HG02981 (cell line): ENCODE measurements around the gene HIVEP3.

Experiments used
- ATAC-seq: cut with Tn5 transposase; IDR thresholded peaks from one replicate; pipeline ENCODE4 v1.9.1; 2021; ENCODE audit warnings: mild to moderate bottlenecking, moderate library complexity; ENCODE audit not compliant: unreplicated experiment

HIVEP3 gene

DNA sequence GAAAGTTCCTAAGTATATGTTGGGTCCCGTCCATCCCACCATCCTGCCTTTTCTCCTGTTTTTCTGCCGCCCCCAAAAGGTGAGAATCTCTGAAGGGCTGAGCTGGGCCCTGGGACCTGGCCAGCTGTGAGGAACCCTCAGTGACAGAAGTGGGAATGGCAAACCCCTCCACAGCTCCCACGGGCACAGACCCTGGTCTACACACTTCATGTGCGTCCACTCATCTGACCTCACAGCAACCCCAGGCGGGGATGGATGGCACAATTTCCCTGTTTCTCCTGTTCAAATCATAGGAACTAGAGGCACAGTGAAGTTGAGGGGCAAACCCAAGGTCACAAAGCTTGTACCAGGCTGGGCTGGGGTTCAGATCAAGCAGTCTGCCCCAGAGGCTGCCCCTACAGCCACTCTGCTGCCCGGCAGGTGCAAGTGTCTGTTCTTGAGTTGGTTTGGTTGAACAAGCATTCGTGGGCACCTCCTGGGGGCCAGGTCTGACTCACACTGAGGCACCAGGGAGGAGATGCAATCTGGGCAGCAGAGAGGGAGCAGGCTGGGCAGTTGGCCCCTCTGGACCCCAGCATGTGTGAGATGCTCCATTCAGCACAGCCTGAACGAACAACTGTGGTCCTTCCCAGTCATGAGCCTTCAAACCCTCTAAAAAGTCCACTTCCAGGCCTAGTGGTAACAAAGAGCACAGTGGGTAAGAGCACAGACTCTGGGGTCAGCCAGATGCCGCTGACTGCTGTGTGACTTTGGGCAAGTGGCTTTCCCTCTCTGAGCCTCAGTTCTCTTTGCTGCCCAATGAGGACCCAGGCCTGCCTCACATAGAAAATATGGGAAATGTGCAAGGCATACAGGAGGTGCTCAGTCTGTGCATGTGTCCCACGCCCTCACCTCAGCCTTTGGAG, 438.3 kb downstream of the HIVEP3 start:
- no peak for ATAC-seq

DNA sequence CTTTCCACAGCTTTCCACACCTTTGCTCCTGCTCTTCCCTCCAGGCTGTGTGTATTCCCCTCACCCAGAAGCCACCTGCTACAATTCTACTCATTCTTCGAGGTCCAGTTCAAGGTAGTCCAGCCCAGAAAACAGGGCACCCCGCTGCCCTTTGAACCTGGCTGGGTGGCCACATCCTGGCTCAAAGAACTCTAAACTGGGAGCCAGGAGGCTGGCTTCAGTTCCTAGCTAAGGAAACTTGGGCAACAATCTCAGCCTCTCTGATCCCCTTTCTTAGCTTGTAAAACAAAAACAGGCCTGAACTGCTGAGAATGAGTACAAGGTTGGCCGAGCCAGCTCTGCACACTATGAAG, 438.9 kb downstream of the HIVEP3 start:
- no peak for ATAC-seq

DNA sequence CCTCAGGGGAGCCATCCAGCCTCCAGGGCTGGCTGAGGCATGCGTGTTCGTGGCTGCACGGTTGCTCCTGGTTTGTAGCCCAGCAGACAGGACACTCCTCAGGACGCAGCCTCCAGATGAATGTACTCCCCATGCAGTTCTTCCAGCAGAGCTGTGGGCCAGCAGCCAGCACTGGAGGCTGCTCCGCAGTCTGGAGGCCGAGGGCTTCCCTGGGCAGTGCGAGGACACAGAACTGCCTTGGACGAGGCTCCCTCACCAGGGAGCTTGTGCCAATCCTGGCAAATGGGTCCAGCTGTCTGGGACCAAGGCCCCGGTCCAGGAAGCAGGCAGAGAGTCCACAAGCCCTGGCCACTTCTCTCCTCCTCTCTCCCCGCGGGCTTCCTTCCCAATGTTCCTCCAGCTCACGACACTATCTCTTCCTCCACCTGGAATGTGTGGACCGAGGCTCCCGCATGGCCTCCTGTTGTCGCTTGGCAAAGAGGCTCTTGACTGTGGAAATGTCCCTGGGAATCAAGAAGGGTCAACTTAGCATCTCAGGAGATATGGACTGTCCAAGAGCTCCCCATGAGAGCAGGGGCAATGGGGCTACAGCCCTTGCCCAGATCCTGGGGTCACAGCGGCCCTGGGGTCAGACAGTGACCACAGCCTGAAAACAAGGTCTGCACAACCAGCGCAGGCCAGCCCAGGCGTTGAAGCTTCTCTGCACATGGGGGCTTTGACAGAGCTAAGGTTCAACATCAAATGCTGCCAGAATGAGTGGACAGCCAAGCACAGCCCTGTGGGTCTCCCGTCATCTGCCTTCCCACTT, 439.5 kb downstream of the HIVEP3 start:
- ATAC-seq: no peak

DNA sequence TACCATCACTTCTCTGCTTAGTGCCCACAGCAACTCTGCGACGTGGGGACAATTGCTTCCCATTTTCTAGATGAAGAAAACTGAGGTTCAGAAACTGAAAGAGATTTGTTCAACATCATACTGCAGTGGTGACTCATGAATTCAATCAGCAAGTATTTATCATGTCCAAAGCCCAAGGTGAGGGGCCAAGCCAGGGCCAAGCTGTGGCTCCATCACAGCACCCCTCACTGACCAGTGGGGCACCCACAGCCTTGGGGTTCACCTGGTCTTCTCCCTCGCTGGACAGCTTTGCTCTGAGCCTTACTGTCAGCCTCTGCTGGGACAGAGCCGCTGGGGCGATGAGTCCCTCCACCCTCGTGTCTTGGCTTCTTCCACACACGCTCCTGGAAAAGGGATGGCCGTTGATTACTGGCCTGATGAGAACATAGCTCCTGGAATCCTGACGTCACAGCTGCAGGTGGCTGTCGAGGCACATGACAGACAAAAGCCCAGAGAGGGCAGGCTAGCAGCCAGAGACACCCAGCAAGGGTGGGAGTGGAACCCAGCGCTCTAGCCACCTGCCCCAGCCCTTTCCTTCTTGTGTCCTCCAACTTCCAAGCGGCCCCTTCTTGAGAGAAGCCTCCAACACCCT, 440.5 kb downstream of the HIVEP3 start:
- no peak for ATAC-seq

DNA sequence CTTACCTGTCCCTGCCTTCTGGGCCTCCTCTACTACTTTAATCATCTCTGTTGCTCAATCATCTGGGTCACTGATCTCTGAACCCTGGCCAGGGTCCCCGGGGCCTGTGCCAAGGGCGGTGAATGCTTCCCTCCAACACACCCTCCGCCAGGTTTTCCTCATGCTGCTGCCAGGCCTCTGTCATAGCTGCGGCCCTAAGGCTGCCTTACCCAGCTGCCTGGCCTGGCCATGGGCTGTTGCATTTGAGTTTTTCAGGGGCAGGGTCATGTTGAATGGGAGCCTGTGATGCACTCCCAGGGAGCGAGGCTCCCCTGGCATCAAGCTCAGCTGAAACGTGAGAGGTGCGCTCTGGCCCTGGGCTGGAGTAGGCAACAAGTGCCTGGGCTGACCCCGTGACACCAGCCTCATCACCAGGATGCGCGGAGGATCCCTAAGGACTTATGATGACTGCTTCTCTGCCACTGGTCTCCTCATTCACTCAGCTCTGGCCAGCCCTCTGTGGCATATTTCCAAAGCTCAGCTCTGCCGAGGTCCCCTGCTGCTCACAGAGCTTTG, 441.8 kb downstream of the HIVEP3 start:
- ATAC-seq: no peak

DNA sequence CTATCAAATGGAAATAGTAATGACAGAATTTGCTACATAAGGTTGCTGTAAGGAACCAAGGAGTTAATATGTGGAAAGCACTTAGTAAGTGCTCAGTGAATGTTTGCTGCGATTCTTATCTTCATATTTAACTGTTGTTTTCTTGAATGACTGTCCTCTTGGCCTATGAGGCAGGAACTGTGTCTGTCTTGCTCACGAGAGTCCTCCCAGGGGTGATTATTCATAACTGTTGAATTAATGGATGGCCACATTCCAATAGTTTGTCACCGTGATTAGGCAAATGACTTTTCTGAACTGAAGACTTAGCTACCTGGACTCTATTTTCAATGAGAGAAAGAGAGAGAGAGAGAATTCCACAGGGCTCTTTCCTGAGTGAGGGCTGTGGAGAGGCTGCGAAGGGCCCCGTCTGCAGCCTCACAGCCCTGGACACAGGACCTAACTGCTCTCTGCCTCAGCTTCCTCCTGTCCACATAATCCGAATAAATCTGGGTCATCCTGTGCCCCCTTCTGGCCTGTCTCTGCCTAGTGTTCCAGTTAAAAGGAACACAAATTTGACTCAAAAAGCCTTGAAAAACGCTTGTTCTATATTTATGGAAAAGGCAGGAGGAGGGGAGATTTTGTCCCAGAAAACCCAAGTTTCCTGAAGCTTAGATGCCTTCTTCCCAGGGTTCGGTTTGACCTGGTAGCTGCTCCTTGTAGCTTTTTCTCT, 442.7 kb downstream of the HIVEP3 start:
- ATAC-seq: no peak

DNA sequence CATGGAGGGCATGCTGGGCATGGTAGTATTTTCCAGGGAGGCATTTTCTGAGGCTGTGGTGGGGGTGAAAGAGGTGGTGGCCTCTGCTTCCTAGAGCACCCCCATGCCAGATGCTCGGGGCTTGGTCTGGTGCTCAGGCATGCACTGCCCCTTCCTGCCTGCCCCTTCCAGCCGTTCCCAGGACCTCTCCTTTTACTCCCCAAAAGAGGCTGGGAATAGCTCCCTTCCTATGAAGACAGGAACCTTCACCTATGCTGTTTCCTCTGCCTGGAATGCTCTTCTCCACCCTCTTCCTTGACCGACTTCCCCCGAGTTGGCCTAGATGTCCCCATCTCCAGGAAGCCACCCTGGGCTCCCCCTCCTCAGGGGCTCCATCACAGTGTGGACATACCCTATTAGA, 443.4 kb downstream of the HIVEP3 start:
- ATAC-seq: no peak

DNA sequence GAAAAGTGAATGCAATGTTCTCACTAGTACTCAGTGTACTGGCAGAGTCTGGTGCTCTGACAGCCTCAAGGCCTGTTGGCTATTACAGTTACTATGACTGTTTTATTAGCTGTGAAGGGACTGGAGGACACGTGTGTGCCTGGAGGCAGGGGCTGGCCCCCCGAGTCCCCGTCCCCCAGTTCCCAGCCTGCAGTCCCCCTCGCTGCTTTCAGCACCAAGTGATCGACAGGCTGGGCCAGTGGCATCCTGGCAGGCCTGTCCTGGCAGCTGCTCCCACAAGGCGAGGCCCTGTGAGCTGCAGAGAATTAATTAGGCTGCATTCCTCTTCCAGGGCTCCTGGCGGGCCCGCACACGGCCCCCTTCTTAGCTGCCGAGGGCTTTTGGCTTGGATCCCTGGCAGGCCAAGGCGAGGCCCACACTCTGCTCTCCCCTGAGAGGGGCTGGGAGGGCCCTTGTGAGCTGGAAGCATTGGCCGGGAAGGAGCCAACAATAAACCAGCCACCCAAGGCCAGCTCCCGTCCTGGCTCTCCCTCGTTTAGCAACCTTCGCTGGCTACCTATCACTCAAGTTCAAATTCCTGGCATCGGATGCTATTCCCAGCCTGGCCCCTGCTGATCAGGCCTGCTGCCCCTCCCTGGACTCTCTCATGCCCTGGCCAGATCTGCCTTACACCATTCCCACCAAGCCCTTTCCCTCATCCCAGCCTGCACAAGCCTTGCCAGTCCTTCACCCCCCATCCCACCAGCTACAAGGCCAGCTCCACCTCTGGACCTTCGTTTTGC, 444.0 kb downstream of the HIVEP3 start:
- ATAC-seq: no peak

DNA sequence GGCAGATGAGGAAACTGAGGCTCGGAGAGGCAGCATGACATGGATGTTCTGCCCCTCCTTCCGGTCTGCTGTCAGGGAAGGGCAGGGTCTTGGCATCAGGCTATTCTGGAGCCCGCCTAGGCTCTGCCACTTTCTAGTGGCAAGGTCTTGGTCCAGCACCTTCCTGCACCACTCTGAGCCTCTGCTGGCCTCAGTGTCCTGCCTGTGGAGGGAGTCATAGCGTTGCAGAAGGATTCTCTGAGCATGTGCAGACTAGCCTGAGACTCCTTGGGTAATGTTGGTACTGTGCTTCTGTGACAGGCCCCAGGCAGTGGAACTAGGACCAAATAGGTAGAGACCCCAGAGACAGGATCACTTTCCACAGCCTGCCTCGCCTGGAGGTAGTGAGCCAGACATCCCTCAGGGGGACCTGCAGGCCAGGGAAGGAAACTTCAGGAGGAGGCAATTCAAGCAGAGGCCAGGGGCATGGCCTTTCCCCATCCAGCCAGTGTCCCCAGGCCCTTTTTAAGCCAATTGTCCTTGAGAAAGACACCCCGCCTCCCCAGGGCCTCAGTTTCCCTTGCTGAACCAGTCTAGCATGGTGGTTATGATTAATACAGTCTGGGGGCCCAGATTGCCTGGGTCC, 444.9 kb downstream of the HIVEP3 start:
- ATAC-seq: no peak

DNA sequence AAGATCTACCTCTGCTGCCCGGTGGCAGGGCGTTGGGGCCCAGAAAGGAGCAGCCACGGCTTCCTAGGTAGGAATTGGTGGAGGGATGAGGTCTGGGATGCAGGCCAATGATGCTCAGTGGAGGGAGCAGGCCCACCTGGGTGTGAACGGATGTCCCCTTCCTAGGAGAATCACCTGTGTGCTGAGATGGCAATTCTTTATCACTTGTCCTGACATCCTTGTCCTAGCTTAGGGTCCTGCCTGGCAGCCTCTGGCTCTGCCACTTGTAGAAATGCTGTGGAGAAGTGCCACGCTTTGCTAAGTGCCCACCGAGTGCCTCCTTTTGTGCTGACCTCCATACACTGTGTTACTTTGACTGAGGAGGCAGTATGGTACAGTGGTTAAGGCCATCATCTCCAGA, 447.1 kb downstream of the HIVEP3 start:
- no peak for ATAC-seq

DNA sequence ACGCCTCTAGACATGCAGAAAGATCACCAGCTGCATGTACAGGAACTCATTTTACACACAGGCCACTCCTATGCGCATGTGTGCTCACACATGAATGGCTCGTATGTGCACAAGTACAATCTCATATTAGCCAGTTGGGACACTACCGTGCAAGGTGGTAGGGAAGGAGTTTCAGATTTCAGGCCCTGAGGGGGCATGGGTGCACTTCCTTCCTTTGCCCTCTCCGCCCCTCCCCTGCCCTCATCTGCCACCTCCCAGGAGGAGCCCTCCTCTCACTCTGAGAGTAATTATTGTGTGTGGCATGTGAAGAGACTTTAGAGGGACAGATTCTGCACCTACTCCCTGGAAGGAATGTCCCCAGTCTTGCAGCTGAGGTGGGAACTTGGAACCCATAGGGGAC, 449.0 kb downstream of the HIVEP3 start:
- ATAC-seq: no peak

DNA sequence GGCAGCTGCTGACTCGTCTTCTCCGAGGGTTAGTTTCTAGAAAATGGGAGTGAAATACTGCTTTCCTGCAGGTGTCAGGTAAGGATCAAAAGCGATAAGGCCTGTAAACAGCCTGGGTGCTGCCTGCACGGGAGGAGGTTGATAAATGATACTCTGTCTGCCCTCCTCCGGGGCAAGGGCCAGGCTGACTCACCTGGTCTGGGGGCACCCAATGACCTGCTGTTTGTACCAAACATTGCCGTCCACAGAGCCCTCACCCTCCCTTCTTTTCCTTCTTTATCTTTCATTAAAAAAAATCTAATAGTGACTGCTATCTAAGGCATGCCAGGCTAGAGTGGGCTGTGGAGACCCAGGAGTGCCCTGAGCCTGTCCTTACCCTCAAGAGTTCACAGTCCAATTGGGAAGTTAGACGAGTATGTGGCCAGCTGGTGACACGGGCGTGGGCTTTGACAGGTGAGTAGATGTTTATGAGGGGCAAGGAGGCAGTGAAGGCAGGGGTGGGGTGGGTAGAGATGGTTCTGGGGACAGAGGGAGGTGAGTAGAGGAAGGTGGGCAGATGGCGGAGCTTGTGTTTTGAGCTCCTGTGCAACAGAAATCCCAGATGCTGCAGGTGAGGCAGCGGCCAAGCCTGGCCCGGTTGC, 450.5 kb downstream of the HIVEP3 start:
- ATAC-seq: no peak

DNA sequence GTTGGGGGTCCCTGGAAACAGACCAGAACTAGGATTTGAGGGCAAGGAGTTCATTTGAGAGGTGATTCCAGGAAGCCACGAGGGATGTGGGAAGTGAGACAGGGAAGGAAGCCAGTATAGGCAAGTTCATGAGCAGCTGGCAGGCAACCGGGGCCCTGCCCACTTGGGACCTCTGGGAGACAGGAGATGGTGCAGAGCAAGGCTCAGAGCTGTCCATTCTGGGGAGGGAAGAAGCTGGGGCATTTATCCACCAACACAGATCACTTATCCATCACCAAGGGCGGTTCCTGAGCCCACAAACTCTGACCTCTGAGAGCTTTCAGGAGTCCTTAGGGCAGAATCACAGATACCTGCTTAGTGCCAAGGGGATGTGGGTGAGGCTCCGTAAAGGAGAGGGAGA, 451.0 kb downstream of the HIVEP3 start:
- no peak for ATAC-seq

DNA sequence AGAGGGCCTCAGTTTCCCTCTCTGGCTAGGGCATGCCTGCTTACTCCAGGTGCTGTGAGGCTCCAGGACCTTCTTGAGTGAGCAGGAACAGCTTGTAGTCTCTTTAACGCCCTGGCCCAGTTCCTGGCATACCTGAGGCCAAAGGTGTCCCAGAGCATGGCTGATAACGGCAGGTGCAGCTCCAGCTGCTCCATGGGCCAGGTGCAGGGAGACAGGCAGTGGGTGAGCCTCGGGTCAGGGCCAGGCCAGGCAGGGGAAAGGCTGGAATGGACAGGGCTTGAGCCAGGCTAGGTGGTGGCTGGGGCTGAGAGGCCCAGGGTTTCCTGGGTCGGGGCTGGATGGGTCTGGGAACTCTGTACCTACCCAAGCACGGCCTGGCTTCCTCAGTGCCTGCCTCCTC, 452.6 kb downstream of the HIVEP3 start:
- no peak for ATAC-seq

DNA sequence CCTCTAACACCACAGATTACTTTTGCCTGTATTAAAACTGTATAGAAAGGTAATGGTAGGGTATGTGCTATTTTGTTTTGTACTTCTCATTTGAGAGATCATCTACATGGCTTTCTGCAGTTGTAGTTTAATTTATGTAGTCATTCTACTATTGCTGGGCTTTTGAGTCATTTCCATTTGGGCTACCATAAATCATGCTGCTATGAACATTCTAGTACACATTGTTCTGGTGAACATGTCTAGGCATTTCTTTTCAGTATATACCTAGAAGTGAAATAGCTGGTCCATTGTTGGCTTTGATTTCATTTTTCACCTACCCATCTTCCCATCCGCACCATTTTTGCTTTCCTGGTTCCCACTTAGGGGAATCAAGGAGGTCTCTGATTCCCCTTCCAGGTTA, 453.0 kb downstream of the HIVEP3 start:
- no peak for ATAC-seq

DNA sequence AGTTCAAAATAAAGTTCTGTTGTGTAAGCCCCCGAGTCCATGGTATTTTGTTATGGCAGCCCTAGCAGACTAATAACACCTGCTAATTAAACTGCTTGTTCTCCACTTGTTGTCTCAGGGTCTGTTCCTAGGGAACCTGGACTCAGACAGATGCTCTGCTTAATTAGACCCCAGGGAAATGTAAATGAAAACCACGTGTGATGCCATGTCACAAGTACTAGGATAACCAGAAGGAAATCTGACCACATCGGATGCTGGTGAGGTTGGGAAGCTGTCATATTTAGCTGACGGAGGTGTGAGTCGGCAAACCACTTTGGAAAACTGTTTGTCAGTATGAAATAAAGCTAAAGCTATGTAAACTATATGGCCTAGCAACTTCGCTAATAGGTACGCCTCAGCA, 453.8 kb downstream of the HIVEP3 start:
- ATAC-seq: no peak

DNA sequence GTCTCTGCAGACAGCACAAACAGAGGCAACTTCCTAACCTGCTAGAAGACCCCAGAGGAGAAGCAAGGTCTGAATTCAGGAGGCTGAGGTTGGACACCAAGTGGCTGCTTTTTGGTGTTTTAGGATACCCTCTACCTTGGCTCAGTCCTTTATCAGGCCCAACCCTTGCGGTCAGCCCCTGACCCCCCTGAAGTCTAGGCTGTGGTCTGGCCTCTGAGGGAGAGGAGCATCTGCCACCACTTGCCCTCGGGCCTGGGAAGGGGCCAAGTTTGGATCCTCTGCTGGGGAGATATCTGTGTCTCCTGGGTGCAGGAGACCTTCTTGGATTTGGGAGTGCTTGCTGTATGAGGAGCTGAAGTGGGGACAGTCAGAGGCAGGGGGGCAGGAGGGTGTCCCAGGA, 455.2 kb downstream of the HIVEP3 start:
- ATAC-seq: no peak

DNA sequence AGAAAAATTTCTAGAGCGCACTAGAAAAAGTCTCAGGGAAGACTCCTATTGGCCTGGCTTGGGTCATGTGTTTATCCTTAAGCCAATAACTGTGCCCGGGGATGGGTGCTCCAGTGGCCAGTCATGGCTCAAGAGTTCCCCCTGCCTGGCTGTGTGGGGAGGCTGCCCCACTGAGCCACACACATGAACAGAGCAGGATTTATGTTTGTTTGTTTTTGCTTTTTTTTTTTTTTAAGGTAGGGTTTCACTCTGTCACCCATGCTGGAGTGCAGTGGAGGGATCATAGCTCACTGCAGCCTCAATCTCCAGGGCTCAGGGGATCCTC, 456.1 kb downstream of the HIVEP3 start:
- no peak for ATAC-seq
